ENCODE results near the gene XPO4.
"Not testable (repeated sequence)": the region's sequence is repeated elsewhere in the genome, so short reads cannot be mapped to it uniquely, and the experiment has no call there.

XPO4 gene

GRCh38 chr13:20921572-20921971, 19.0 kb upstream of the XPO4 start:
- H3K27ac ChIP-seq = no peak overlapping the region

GRCh38 chr13:20915676-20916075, 13.1 kb upstream of the XPO4 start:
- not testable (repeated sequence) for H3K36me3 ChIP-seq; H3K4me3 ChIP-seq (ENCODE audit: low read depth in 1 of 2, low read length in 1 of 2); H3K27me3 ChIP-seq; H3K27ac ChIP-seq; H3K9me3 ChIP-seq; H3K4me1 ChIP-seq (ENCODE audit: control insufficient read depth in 1 of 2, insufficient read depth in 1 of 2, low read depth in 1 of 2, low read length in 1 of 2)

More at GRCh38 chr13:20921572-20921971, 19.0 kb upstream of the XPO4 start:
- TF ChIP-seq CTCF (IDR thresholded peaks at IDR 0.05) = no peak
- Histone ChIP-seq H3K9me3 (no peaks in the 10 kb centered on the region), H3K36me3 (no peaks in the 10 kb centered on the region), H3K27me3 (no peaks in the 10 kb centered on the region), H3K4me3 (ENCODE audit: low read depth in 1 of 2, low read length in 1 of 2) (no peak overlapping the region), H3K4me1 (ENCODE audit: control insufficient read depth in 1 of 2, insufficient read depth in 1 of 2, low read depth in 1 of 2, low read length in 1 of 2) (no peaks in the 10 kb centered on the region)

GRCh38 chr13:20911037-20911436, 8.5 kb upstream of the XPO4 start:
- H3K9me3 ChIP-seq = no peaks in the 10 kb centered on the region

GRCh38 chr13:20908714-20909497, 6.4 kb upstream of the XPO4 start:
- TF ChIP-seq CTCF (IDR thresholded peaks at IDR 0.05) = no peak
- no peaks in the 10 kb centered on the region for H3K9me3 ChIP-seq
- H3K4me3 ChIP-seq (ENCODE audit: low read depth in 1 of 2, low read length in 1 of 2) = no peak overlapping the region
- no peaks in the 10 kb centered on the region for H3K4me1 ChIP-seq (ENCODE audit: control insufficient read depth in 1 of 2, insufficient read depth in 1 of 2, low read depth in 1 of 2, low read length in 1 of 2)
- no peaks in the 10 kb centered on the region for H3K36me3 ChIP-seq
- no peak overlapping the region for H3K27ac ChIP-seq
- H3K27me3 ChIP-seq = peaks cover 26% of the 10 kb centered on the region

More at GRCh38 chr13:20911037-20911436, 8.5 kb upstream of the XPO4 start:
- H3K36me3 ChIP-seq = no peaks in the 10 kb centered on the region
- no peaks in the 10 kb centered on the region for H3K4me1 ChIP-seq (ENCODE audit: control insufficient read depth in 1 of 2, insufficient read depth in 1 of 2, low read depth in 1 of 2, low read length in 1 of 2)
- no peak overlapping the region for H3K4me3 ChIP-seq (ENCODE audit: low read depth in 1 of 2, low read length in 1 of 2)
- H3K27me3 ChIP-seq = peaks cover 26% of the 10 kb centered on the region
- no peak overlapping the region for H3K27ac ChIP-seq
- TF ChIP-seq CTCF (IDR thresholded peaks at IDR 0.05) = no peak

- Histone ChIP-seq H3K27ac (no peak overlapping the region), H3K4me1 (ENCODE audit: control insufficient read depth in 1 of 2, insufficient read depth in 1 of 2, low read depth in 1 of 2, low read length in 1 of 2) (peaks cover 10 to 14% of the 10 kb centered on the region in 2 experiments), H3K4me3 (ENCODE audit: low read depth in 1 of 2, low read length in 1 of 2) (no peak overlapping the region), H3K36me3 (no peaks in the 10 kb centered on the region), H3K9me3 (no peaks in the 10 kb centered on the region), H3K27me3 (peaks cover 26% of the 10 kb centered on the region)
- TF ChIP-seq CTCF (IDR thresholded peaks at IDR 0.05) = no peak
Observed at GRCh38 chr13:20904908-20905307, 2.4 kb upstream of the XPO4 start.

- Histone ChIP-seq H3K4me3 (ENCODE audit: low read depth in 1 of 2, low read length in 1 of 2) (peak overlapping the region; percentile 72 to 83), H3K4me1 (ENCODE audit: control insufficient read depth in 1 of 2, insufficient read depth in 1 of 2, low read depth in 1 of 2, low read length in 1 of 2) (peaks cover 10 to 14% of the 10 kb centered on the region in 2 experiments), H3K9me3 (no peaks in the 10 kb centered on the region), H3K36me3 (no peaks in the 10 kb centered on the region), H3K27ac (peak overlapping the region; percentile 57), H3K27me3 (peaks cover 11% of the 10 kb centered on the region)
- TF ChIP-seq CTCF (IDR thresholded peaks at IDR 0.05) = no peak
Observed at GRCh38 chr13:20903164-20903475, 574 bp upstream of the XPO4 start.

All from neutrophil (primary cell).